Neuronal stem cell (in vitro differentiated cells): ENCODE results near the gene TNFRSF13B. TPM values are rescaled to one million over a fixed set of nuclear protein-coding genes. Genes with fewer than 3 reads are reported as not detected.
"Not testable (repeated sequence)": the region's sequence is repeated elsewhere in the genome, so short reads cannot be mapped to it uniquely, and the experiment has no call there.

Experiments
- DNase-seq: peaks from one replicate; pipeline ENCODE4 v3.0.0-alpha.2; 2013; ENCODE audit warnings: low spot score
- H2AFZ ChIP-seq: one replicate; pipeline ENCODE4 v1.6.1; 2013; ENCODE audit warnings: mild to moderate bottlenecking, low read length, inconsistent platforms
- H2AK5ac ChIP-seq: 2 replicates; pipeline ENCODE4 v1.6.1; 2013; ENCODE audit warnings: low read depth, mild to moderate bottlenecking, inconsistent platforms, low read length, moderate library complexity, mixed read lengths
- H2BK120ac ChIP-seq: 2 replicates; pipeline ENCODE4 v1.6.1; 2013; ENCODE audit warnings: low read depth, mild to moderate bottlenecking, inconsistent platforms, low read length, moderate library complexity, mixed read lengths
- H2BK12ac ChIP-seq: one replicate; pipeline ENCODE4 v1.6.1; 2013; ENCODE audit warnings: low read length, inconsistent platforms
- H2BK15ac ChIP-seq: 2 replicates; pipeline ENCODE4 v1.6.1; 2013; ENCODE audit warnings: mild to moderate bottlenecking, low read length, inconsistent platforms, mixed read lengths
- H2BK5ac ChIP-seq: one replicate; pipeline ENCODE4 v1.6.1; 2013; ENCODE audit warnings: inconsistent platforms, mild to moderate bottlenecking, low read length, moderate library complexity
- H3K14ac ChIP-seq: one replicate; pipeline ENCODE4 v1.6.1; 2013; ENCODE audit warnings: low read length, inconsistent platforms
- H3K18ac ChIP-seq: 2 replicates; pipeline ENCODE4 v1.6.1; 2013; ENCODE audit warnings: low read length, inconsistent platforms
- H3K23ac ChIP-seq: 2 replicates; pipeline ENCODE4 v1.6.1; 2013; ENCODE audit warnings: low read depth, mild to moderate bottlenecking, mixed read lengths, low read length, inconsistent platforms; ENCODE audit not compliant: poor library complexity
- H3K27ac ChIP-seq: replicated peaks from 3 replicates; pipeline ENCODE4 v1.5.1; 2013; ENCODE audit warnings: low read length, inconsistent platforms
- H3K27me3 ChIP-seq, 3 experiments: 2 replicates each; pipeline ENCODE4 v1.6.1; 2013; ENCODE audit warnings: low read length in 3 of 3, mild to moderate bottlenecking in 2 of 3, inconsistent platforms in 1 of 3, low read depth in 1 of 3, mixed read lengths in 1 of 3, moderate library complexity in 1 of 3; ENCODE audit not compliant: control insufficient read depth in 3 of 3, insufficient read depth in 3 of 3
- H3K36me3 ChIP-seq, 2 donors: replicated peaks in 1 of 2; 2 replicates each; pipeline ENCODE4 v1.6.1; 2013; ENCODE audit warnings: low read length in 2 of 2; ENCODE audit not compliant: control insufficient read depth in 2 of 2, insufficient read depth in 2 of 2
- H3K4ac ChIP-seq: 2 replicates; pipeline ENCODE4 v1.6.1; 2013; ENCODE audit warnings: inconsistent platforms, mild to moderate bottlenecking, low read length, moderate library complexity
- H3K4me1 ChIP-seq, 2 donors: 1 replicate in 1 of 2; 2 replicates in 1 of 2; pipeline ENCODE4 v1.6.1; 2013; ENCODE audit warnings: low read length in 2 of 2, low read depth in 1 of 2; ENCODE audit not compliant: control insufficient read depth in 2 of 2, insufficient read depth in 1 of 2
- H3K4me2 ChIP-seq: one replicate; pipeline ENCODE4 v1.6.1; 2013; ENCODE audit warnings: mild to moderate bottlenecking, low read length, inconsistent platforms; ENCODE audit not compliant: insufficient read depth, poor library complexity, severe bottlenecking
- H3K4me3 ChIP-seq, 2 donors: 2 replicates each; pipeline ENCODE4 v1.5.1; 2013; ENCODE audit warnings: low read length in 2 of 2, mild to moderate bottlenecking in 2 of 2, inconsistent platforms in 1 of 2, moderate library complexity in 1 of 2
- H3K79me1 ChIP-seq: one replicate; pipeline ENCODE4 v1.6.1; 2013; ENCODE audit warnings: low read depth, mild to moderate bottlenecking, inconsistent platforms, low read length, moderate library complexity
- H3K9ac ChIP-seq: one replicate; pipeline ENCODE4 v1.6.1; 2013; ENCODE audit warnings: mild to moderate bottlenecking, low read depth, low read length, inconsistent platforms; ENCODE audit not compliant: poor library complexity
- H3K9me3 ChIP-seq, 2 donors: replicated peaks in 1 of 2; 2 replicates each; pipeline versions ENCODE3 to v1.6.1; 2013; ENCODE audit warnings: low read length in 2 of 2, mild to moderate bottlenecking in 2 of 2, inconsistent platforms in 1 of 2, low read depth in 1 of 2, mixed read lengths in 1 of 2, moderate library complexity in 1 of 2; ENCODE audit not compliant: control insufficient read depth in 2 of 2, insufficient read depth in 1 of 2
- H4K8ac ChIP-seq: one replicate; pipeline ENCODE4 v1.6.1; 2013; ENCODE audit warnings: low read depth, mild to moderate bottlenecking, inconsistent platforms, low read length, moderate library complexity
- H4K91ac ChIP-seq: one replicate; pipeline ENCODE4 v1.6.1; 2013; ENCODE audit warnings: low read length, low read depth, mild to moderate bottlenecking, inconsistent platforms; ENCODE audit not compliant: poor library complexity
- WGBS, 2 donors: extraction: QIAGEN DNeasy Blood & Tissue Kit; methylation state at CpG; one replicate each; pipeline ENCODE4 v1.1.7; 2013; ENCODE audit warnings: missing lambda C conversion rate in 2 of 2, mixed read lengths in 1 of 2; ENCODE audit not compliant: insufficient read length in 2 of 2, insufficient replicate concordance in 1 of 2; ENCODE audit errors: extremely low coverage in 2 of 2; 5-methylcytosine and 5-hydroxymethylcytosine counted together
- small RNA-seq: library from polyadenylated mRNA; stranded (forward); fragments of <200 nt; extraction: miRNeasy Mini kit (QIAGEN cat#:217004); gene quantifications from one replicate; pipeline ENCODE3, GENCODE V24; 2013; ENCODE audit not compliant: insufficient read depth

The TNFRSF13B gene

DNA sequence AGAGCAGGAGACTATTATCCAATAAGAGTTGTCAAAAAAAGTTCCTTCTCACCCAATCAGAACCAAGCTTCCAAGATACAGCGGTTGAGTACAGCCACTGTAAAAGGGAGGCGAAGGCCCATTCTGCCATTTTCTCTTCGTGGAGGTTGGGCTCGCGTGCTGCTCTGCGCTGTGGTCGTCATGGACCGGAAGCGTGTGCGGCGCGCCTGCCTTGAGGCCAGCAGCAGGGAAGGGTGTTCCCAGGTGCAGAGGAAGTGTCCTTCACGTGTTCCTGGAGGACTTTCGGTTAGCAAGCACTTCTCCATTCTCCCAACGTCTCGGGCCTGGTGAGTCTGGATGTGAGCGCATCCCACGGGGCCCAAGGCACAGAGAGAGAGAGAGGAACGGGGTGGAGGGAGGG is 78.4 kb downstream of the TNFRSF13B start:
- H3K18ac ChIP-seq, H2BK12ac ChIP-seq, H3K4me3 ChIP-seq, H3K27ac ChIP-seq, H3K9ac ChIP-seq, H3K9me3 ChIP-seq, H3K23ac ChIP-seq, H2BK5ac ChIP-seq, H3K4me1 ChIP-seq, H4K91ac ChIP-seq, H3K27me3 ChIP-seq, H4K8ac ChIP-seq, H3K36me3 ChIP-seq, H3K4ac ChIP-seq, DNase-seq, H2BK120ac ChIP-seq, H2BK15ac ChIP-seq, H3K79me1 ChIP-seq, H2AK5ac ChIP-seq, H3K14ac ChIP-seq, H3K4me2 ChIP-seq, H2AFZ ChIP-seq: not testable (repeated sequence)
- WGBS, 2 donors: no CpG with 5 or more reads among the region's 19 CpGs

DNA sequence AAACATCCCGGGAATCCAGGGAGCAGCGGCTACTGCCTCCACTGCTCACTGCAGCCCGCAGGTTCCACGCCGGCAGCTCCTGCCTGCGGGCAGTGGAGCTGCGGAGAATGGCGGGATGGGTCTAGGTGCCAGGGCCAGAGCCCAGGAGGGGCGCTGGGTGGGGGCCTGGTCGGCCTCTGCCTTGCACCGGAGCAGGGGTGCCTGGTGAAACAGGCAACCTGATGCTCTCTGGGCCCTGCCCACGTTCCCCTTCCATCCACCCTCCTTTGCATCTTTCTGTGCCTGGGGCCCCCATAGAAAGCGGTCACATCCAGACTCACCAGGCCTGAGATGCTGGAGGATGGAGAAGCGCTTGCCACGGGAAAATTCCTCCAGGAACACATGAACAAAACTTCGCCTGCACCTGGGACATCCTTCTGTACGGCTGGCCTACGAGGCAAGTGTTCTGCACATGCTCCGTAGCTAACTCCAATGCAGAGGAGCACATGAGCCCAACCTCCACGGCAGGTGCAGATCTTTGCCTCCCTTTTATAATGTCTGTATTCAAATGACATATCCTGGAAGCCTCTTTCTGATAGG is 79.0 kb downstream of the TNFRSF13B start:
- H3K36me3 ChIP-seq, H3K4me3 ChIP-seq, H2AFZ ChIP-seq, H2BK15ac ChIP-seq, H4K91ac ChIP-seq, H3K9ac ChIP-seq, H3K4me2 ChIP-seq, DNase-seq, H4K8ac ChIP-seq, H3K79me1 ChIP-seq, H2BK5ac ChIP-seq, H3K18ac ChIP-seq, H3K4me1 ChIP-seq, H3K27ac ChIP-seq, H2AK5ac ChIP-seq, H3K23ac ChIP-seq, H3K14ac ChIP-seq, H3K27me3 ChIP-seq, H2BK12ac ChIP-seq, H3K4ac ChIP-seq, H2BK120ac ChIP-seq, H3K9me3 ChIP-seq: not testable (repeated sequence)
- WGBS, 2 donors: no CpG with 5 or more reads among the region's 20 CpGs

DNA sequence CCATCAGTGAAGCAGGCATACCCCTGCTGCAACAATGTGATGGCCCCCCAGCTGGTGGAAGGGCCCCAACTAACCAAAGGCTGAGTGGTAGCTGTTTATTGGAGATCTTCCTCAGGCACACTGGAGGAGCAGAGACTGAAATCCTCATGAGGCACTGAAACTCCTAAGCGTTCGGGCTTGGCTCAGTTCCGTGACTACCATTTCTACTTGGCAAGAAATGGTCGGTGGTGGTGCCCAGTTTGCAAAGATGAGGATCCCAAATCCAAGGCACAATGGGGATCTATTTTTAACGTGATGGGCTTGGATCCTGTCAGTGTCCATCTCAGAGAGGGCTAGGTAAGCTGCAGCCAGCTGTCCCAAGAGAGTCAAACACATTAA is 82.8 kb downstream of the TNFRSF13B start:
- H4K91ac ChIP-seq: no peak overlapping the region
- no peak overlapping the region for H3K9ac ChIP-seq
- no peak overlapping the region for H2BK5ac ChIP-seq
- H2AK5ac ChIP-seq: no peak overlapping the region
- no peak overlapping the region for H3K4ac ChIP-seq
- no peaks in the 10 kb centered on the region for H3K36me3 ChIP-seq
- H2BK12ac ChIP-seq: no peak overlapping the region
- H2BK120ac ChIP-seq: no peak overlapping the region
- no peak overlapping the region for H3K4me3 ChIP-seq
- no peaks in the 10 kb centered on the region for H3K79me1 ChIP-seq
- no peak overlapping the region for H4K8ac ChIP-seq
- no peak for DNase-seq
- H3K4me1 ChIP-seq: no peaks in the 10 kb centered on the region
- H2BK15ac ChIP-seq: no peak overlapping the region
- no peak overlapping the region for H3K27ac ChIP-seq
- no peak overlapping the region for H3K14ac ChIP-seq
- no peaks in the 10 kb centered on the region for H3K27me3 ChIP-seq
- H3K4me2 ChIP-seq: no peak overlapping the region
- no peaks in the 10 kb centered on the region for H3K9me3 ChIP-seq
- no CpG with 5 or more reads among the region's 5 CpGs for WGBS, 2 donors
- no peak overlapping the region for H2AFZ ChIP-seq
- H3K23ac ChIP-seq: no peak overlapping the region
- no peak overlapping the region for H3K18ac ChIP-seq

Small RNA genes lying within 50 kb of the gene (small RNA-seq; reads per million reads assigned to genes)
- not detected for gene AL353996.1
